CD4-positive, alpha-beta T cell treated with Interleukin-6 for 4 hours (primary cell): ENCODE measurements around the gene KTN1.

Source experiments
- DNase-seq: peaks from one replicate; pipeline ENCODE4 v3.0.0-alpha.2; 2020; ENCODE audit warnings: mixed read lengths

Gene KTN1

DNA sequence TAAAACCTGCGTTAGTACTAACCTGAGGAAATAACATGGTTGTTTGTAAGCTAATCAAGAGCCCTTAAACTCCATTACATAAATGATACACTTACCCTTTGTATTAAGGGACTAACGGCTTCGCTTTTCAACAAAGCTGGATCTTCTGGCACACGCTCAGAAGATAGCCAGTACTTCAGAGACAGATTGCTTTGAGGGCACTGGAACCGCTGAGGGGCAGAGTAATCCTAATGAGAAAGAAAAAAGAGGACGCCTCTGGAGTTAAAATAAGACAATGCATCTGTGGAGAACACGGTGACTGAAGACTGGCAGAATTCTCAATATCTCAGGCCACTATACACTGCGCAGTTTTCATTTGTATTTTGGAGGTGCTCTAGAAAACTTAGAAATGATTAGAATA, 1.5 kb upstream of the KTN1 start:
- DNase-seq: no peak

DNA sequence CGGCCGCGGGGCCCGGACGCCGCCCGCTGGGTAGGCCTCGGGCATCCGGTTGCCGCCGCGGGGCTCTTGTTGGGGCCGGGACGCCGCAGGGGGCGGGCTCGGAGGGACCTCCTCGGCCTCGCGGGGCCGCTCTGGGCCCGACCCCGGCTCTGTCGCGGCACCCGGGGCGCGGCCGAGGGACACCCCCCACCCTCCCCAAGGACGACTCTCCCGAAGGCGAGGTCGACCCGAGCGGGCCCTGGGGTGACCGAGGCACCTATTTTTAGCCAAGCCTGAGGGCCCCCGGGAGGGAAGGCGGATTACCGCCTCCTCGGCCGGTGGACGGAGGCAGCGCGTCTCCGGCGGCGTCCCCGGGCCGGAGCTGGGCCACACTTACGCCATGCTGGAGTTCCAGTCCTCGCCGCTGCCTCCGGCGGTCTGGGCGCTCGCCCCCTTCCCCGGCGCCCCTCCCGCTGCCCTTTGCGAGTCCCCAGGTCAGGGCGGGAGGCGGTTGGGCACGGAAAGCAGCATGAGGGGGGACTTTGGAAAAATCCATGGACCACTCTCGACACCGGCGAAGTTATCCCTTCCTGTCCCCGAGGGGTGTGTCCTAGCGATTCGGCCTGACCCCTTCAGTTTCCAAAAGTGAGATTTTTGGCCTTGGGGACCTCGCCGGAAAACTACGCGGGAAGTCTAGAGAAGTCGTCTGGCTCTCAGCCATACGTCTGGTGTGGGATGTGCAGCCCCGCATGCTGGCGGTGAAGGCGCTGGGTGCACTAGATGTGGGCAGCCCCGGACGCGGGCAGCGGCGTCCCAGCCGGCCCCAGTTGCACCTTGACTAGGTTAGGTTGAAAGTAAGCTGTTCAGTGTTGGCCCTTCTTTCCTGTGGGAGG, 699 bp downstream of the KTN1 start:
- DNase-seq: peak; percentile 64

DNA sequence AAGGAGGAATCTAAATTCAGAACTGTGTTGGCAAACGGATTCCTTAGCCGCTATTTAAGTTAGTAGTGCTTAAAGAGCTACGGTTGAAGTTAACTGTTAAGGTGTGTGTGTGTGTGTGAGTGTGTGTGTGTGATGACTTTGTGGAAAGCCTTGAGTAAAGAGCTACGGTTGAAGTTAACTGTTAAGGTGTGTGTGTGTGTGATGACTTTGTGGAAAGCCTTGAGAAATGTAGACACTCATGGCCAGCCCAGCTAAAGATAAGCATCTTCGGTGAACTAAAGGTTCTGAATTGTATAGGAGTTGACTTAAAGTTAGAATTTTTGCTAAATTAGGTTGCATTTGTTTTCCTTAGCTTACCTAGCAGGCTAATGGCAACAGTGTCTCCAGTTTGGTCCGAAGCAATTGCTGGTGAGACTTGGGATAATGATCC, 1.4 kb downstream of the KTN1 start:
- DNase-seq: no peak

DNA sequence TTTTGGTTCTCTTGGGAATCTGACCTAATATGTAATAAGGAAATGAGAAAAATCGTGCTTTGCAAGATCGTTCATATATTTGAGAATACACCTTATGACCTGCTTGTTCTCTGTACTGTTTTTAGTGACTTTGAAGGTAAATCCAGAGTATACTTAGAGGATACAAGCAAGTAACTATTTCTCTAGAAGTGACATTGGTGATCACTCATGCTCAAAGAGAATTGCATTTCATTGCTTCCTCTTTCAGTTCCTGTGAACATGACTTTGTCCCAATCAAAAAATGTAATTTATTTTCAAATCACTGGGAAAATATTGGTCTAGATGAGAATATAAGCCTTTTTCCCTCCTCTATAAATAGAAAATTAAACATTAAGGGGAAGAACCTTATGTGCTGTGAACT, 2.7 kb downstream of the KTN1 start:
- DNase-seq: no peak

DNA sequence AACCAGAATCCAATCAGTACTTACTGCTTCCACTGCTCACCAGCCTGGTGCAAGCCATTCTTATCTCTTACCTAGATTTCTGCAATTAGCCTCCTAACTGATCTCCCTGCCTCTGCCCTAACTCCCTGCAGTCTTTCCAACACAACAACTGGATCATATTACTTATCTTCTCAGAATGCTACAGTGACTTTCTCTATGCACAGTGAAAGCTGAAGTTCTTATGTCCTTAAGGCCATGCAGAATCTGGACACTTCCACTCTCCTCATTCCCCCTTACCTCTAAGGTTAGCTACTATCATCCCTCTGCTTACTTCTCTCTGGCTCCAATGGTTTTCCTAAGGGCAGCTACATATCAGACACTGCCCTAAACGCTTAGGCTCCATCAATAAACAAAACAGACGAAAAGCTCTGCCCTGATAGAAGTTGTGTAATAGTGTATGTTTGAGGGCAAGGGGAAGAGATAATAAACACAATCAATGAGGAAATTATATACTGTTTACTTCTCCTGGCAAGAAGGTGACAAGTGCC, 4.0 kb downstream of the KTN1 start:
- DNase-seq: no peak

DNA sequence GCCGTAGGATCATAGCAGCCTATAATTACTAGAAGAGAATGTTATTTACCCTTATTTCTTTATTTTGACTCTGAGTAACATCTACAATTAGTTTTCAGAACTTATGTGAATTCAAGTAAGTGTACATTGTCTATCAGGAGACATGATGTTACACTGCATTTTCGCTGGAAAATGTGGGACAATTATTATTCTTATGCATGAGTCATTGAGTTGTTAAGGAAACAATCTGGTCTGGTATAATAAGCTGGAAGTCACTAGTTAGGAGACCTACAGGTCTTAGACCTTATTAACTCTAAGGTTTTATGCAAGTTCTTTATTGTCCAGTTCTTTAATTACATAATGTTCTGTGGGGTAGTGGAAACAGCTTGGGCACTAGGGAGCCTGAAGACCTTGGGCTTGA, 5.8 kb downstream of the KTN1 start:
- DNase-seq: no peak

DNA sequence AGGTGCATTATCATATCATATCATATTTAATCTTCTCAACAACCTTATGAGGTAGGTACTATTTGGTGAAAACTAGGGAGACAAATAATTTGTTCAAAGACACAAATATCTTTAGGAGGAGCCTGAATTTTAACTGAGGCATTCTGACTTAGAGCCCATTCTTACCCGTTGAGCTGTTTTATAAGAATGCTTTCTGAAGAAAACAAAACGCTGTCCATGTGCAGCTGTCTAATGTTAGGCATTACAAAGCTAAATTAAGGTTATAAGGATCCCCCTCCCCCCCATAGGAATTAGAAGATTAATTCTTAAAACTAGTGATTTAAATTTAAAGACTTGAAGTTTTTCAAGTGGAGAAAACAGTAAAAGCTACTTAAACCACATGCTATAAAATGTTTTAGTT, 6.4 kb downstream of the KTN1 start:
- DNase-seq: no peak

DNA sequence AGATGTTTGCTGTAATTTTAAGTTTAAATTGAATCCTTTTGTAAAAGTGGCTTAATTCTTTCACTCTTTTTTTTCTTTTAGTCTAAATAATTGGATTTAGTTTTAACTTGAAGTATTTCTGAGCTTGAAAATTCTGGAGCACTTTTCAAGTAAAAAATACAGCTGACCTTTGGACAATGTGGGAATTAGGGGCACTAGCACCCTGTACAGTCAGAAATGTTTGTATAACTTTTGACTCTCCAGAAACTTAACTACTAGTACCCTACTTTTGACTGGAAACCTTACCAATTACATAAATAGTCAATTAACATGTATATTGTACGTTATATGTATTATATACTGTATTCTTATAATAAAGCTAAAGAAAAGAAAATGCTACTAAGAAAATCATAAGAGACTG, 7.8 kb downstream of the KTN1 start:
- DNase-seq: no peak

DNA sequence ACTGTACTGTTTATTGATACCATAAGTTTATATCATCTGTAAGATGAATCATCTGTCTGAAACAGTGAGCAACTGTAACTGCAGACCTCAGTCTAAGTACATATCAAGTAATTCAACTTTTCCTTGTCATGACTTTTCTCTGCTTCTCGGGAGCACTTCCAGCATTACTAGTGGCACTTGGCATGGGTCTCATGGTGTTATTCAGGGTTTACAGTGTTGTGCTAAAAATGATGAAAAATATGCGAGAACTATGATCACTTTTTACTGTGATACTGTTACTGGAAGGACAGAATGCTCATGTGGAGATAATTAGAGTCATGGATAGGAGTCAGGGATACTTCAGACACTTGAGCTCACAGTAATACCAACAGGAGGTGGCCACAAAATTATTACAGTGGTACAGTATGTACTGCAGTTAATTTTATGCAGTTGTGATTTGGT, 8.3 kb downstream of the KTN1 start:
- no peak for DNase-seq

DNA sequence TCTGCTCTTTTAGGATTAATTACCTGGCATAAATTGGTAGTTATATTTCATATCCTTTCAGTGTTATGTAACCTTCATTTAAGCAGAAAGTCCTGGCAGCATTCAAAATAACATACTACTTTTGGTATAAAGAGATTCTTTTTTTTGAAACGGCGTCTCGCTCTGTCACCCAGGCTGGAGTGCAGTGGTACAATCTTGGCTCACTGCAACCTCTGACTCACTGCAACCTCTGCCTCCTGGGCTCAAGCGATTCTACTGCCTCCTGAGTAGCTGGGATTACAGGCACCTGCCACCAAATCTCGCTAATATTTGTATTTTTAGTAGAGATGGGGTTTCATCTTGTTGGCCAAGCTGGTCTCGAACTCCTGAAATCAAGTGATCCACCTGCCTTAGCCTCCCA, 9.2 kb downstream of the KTN1 start:
- DNase-seq: no peak

DNA sequence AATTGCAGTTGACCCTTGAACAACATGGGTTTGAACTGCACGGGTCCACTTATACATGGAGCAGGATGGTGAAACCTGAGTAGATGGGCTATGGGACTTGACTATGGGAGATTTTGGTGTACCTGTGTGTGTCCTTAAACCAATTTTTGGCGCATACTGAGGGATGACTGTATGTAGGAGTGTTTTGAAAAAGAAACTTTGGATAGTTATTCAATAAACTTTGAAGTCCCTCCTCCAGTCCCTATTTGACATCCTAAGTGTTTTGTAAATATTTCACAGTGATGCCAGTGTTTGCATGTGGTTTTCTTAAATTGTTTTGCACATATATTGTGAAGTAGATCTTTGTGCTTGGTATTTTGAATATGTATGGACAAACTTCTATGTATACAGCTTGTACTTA, 12.4 kb downstream of the KTN1 start:
- no peak for DNase-seq

DNA sequence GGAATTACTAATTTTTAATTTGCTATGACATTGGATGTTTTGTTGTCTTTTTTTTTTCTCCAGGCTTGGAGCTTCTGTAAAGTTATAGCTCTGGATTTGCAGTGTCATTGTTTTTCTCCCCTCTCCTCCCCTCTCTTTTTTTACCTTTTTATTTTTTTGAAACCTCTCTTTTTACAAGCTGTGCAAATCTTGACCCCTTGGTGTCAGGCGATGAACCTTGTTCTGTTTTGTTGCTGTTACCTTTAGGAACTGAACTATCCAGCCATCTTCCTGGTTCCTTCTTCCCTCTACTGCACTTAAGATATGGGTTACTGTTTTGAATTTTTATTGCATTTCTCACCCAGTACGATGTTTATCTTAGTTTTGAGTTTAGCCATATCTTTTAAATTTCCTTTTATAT, 13.7 kb downstream of the KTN1 start:
- no peak for DNase-seq

DNA sequence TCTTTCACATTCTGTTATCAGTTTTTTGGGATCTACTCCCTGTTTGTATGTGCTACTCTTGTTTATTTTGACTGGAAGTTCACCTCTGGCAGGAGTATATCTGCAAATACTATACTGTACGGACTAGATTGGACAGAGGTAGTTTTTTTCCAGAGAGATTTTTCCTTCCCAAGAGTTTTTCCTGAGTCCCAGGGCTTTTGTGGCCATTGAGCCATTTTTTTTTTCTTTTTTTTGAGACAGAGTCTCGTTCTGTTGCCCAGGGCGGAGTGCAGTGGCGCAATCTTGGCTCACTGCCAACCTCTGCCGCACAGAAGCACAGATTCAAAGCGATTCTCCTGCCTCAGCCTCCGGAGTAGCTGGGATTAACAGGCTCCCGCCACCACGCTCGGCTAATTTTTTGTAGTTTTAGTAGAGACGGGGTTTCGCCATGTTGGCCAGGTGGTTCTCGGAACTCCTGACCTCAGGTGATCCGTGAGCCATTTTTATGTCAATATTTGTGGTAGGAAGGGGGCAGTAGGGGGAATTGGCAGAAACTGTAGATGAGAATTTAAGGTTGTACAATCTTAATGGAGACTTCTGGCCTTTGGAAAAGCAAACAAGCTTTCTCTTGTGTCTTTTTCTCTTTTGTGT, 19.4 kb downstream of the KTN1 start:
- no peak for DNase-seq

DNA sequence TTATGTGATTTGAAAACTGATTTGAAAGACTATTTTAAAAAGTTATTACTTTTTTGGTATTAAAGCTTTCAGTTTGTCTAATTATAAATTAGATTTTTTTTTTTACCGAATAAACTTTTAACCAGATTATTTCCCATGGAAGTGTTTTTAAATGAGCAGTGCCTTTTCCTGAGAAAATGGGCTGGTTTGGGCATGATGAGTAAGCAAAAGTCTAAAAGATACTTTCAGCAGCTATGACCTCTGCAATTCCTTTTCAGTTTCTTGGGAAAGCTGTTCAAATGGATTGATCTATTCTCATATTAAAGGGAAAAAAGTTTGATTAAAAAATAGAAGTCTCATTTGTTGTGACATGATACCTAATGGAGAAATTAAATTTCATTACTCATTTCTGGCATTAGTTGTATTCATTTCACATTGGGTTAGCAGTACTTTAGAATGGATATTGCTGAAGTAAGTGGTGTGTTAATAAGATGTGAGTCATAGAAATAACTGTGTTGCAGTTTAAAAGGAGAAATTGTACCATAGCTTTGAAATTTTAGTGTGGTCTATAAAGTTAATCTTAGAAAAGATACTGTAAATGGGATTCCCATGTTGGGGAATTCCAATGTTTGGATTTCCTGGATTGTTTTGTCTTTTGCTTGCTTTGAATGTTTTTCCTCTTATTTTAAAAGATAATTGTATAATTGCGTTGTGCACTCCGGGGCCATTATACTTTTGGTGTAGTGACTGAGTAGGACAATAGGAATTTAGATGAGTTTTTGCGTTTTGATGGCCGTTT, 21.0 kb downstream of the KTN1 start:
- DNase-seq: no peak

DNA sequence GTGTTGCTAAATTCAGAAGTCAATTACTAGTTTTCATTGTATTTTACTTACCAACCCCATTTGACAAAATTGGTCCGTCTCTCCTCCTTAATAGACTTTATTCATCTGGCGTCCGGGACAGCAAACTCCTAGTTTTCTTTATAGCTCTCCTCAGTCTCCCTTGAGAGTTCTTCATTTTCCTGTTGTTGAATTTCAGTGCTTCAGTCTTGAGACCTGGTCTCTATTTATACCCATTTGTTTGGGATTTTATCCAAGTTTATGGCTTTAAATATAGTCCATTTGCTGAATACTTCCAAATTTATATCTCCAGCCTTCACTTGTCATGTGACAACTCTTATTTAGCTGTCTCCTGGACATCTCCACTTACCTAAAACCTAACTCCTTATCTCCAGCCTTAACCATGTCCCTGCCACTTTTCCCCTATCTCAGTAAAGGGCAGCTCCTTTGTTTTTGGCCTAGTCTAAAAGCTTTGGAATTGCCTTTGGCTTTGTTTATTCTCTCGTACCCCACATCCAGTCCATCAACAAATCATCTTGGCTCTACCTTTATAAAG, 23.5 kb downstream of the KTN1 start:
- DNase-seq: no peak

DNA sequence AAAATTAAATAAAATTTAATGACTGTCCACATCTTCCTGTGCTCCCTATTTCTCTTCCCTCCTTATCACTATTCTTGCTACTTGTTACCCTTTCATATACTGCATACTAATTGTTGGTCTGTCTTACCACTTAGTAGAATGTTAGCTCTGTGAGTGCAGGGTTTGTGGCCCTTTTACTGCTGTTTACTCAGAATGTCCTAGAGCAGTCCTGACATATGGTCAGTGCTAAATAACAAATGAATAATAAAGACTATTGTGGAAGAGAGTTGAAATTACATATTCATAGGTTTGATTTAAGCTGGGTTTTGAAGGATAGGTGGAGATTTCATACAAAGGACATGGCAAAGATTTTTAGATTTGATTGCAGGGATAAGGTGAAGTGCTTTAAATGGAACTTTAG, 24.5 kb downstream of the KTN1 start:
- no peak for DNase-seq

DNA sequence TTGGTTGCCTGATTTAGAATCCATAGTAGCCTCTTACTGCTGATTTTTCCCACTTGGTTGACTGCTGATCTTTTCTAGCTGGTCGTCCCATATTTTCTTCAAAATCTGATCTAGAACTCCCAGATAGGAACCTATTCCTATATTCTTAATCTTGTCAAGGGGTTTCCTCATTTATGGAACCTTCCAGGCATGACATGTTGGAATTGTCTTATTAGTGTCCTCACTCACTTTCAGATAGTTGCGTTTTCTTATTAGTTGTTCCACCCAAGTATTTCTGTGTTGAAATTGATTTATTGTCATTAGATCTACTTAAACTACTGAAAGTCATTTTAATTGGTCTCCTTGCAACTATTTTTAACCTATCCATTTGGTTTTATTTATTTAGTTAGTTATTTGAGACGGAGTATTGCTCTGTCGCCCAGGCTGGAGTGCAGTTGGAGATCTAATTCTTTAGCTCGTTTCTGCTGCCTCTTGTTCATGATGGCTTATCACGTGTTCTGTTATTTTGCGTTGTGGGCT, 25.0 kb downstream of the KTN1 start:
- no peak for DNase-seq

DNA sequence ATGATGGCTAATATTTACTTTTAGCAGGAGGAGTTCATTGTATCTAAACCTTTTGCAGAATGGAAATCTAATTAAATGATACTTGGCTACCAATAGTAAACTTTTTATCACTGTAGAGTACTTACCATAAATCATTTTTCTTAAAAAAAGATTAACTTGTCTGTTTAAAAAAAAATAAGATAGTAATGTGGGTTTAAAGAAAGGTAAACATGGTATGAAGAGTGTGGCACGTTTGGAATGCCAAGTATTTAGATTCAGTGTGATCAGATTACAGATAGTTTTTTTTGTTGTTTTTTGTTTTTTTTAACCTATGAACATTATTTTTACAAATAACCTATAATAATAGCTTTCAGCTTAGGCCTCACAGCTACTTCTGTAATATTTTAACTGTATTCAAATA, 25.8 kb downstream of the KTN1 start:
- no peak for DNase-seq

DNA sequence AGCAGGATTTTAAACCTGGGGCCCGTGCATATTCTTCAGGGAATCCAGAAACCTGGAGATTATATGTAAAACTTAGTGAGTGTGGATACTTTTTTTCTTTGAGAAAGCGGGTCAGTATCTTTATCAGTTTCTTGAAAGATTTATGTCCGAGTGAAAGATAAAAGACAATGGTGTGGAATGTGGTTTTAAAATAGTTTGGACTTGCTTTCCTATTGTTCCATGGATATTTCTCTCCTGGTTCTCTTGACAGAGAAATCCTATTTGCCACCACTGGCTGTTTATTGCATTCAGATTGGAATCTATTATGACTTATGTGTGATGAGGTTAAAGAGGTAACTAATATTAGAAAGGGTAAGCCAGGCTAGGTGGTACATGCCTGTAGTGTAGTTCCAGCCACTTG, 27.4 kb downstream of the KTN1 start:
- no peak for DNase-seq

DNA sequence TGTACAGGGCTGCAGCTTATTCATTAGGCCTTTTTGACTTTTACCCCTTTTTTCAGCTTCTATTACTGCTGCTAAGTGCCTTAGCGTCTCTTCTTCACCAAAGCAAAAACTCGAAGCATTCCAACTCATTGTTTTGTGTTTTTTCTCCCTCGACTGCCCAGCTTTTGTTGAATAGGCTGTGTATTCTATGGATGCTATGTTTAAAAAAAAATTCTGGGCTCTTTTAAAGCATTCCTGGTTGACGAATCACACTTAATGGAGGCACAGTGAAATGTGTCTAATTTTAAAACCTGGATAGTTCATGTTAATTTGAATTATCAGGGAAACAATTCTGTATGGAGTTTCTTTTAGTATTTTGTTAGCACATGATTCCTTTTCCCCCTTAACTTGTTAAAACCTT, 29.7 kb downstream of the KTN1 start:
- DNase-seq: no peak

DNA sequence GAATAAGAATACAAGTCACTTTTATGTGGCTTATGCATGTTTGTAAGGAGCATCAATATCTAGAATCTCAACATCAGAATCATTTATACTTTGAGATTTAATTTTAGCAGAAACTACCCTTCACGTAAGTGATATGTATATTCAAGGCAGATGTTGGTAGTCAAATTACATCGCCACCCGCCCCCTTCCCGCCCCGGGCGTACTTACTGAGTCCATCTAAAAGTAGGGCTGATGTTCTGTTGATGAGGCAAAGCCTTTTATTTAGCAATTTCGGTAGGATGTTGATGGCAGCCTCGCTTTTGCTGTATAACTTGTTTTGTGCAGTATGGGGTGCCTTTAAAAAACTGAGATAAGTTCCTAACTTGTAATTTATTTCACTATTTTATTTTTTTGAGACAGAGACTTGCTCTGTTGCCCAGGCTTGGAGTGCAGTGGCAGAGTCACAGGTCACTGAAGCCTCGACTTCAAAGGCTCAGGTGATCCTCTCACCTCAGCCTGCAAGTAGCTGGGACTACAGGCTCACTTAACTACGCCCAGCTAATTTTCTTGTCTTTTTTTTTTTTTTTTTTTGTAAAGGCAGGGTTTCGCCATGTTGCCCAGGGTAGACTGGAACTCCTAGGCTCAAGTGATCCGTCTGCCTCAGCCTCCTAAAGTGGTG, 30.8 kb downstream of the KTN1 start:
- DNase-seq: no peak

DNA sequence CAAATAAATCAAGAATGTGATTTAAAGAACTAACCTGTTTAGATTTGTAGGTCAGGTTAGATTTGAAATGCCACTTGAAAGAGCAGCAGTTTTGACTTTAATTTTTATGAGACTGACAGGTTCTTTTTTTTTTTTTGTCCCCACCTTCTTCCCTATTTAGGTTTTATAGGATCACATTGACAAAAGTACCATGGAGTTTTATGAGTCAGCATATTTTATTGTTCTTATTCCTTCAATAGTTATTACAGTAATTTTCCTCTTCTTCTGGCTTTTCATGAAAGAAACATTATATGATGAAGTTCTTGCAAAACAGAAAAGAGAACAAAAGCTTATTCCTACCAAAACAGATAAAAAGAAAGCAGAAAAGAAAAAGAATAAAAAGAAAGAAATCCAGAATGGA, 31.9 kb downstream of the KTN1 start:
- DNase-seq: no peak
